GM21825 (cell line): ENCODE results near the gene FBXO17.
"Not testable (repeated sequence)": the region's sequence is repeated elsewhere in the genome, so short reads cannot be mapped to it uniquely, and the experiment has no call there.

ENCODE experiments used
- ATAC-seq: cut with Tn5 transposase; IDR thresholded peaks from one replicate; pipeline ENCODE4 v1.9.1; 2021; ENCODE audit warnings: mild to moderate bottlenecking, moderate library complexity; ENCODE audit not compliant: unreplicated experiment

The FBXO17 gene

DNA sequence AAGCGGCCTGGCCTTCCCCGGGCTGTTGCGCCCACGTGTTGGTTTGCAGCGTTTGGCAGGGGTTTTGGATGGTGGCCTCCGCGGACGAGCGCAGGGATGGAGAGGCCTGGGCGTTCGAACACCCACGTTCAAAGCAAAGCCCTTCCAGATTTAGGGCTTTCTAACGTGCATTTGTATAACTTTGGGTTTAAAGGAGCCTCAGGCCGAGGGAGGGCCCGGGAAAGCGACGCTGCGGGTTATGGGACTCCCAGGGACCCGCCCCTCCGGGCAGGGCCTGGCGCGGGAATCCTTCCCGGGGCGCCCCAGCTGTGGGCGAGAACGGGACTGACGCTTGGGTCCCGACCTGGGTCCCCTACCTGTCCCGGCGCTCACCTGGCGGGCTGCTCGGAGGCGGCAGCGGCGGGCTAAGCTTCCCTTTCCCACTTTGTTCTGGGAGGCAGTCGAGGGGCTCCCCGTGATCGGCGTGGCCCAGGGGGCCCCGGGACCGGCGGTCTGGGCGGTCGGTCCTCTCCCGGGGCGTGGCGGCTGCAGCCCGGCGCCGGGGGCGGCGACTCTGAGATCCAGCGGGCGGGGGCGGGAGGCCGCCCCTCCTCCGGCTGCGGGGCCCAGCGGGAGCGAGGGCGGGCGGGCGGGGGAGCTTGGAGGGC, at the start of gene FBXO17:
FBXO17 (minus strand) TSS at position 529 of the 647 bp plus-strand sequence. CDS start 25,423 bp downstream, outside the sequence.
- no peak for ATAC-seq

DNA sequence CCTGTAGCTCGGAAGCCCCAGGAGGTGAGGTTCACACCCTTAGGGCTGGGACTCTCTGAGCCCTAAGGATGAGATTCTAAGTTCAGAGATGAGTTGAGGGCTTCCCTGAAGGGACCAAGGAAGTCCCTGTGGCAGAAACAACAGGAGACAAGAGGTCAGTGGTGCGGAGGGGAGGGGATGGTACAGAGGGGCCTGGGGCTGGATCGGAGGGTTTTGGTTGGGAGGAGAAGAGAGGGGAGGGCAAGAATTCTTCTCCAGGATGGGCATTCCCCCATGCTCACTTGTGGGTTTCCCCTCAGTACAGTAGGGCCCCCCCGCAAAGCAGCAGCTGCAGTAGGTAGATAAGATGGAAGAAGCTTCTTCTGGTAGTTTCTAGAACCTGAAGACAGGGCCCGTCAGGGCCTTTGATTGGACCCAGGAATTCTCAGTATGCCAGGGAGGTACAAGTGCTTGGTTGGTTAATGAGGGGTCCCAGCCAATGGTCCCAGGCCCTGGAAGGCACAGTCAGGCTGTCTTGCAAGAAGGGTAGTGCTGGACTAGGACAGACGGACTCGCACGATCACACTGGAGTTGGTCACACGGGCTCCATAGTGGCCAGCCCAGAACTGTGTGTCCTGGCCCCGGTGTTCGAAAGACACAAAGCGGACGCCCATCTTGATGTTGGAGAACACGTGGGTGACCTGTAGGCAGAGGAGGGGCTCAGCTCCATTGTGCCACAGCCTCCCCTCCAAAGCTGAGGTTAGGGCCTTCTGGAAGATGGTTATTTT, 49.5 kb upstream of the FBXO17 start:
- ATAC-seq, result no peak

- ATAC-seq, result no peak
Measured at GRCh38 chr19:39021063-39021462, 45.5 kb upstream of the FBXO17 start.

- ATAC-seq, result no peak
Measured at GRCh38 chr19:39017646-39018045, 42.1 kb upstream of the FBXO17 start.

- ATAC-seq, result no peak
Measured at GRCh38 chr19:39017026-39017425, 41.5 kb upstream of the FBXO17 start.

- ATAC-seq, result no peak
Measured at GRCh38 chr19:39014037-39014436, 38.5 kb upstream of the FBXO17 start.

DNA sequence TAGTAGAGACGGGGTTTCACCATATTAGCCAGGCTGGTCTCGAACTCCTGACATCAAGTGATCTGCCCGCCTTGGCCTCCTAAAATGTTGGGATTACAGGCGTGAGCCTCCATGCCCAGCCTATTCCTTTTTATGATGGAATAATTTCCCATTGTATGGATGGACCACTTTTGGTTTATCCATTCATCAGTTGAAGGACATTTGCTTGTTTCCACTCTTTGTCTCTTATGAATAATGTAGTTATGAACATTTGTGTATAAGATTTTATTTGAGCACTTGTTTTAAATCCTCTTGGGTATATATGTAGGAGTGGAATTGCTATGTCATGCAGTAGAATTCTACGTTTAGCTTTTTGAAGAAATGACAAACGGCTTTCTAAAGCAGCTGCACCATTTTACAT, 33.5 kb upstream of the FBXO17 start:
- no peak for ATAC-seq

- no peak for ATAC-seq
Measured at GRCh38 chr19:39008137-39008536, 32.6 kb upstream of the FBXO17 start.

DNA sequence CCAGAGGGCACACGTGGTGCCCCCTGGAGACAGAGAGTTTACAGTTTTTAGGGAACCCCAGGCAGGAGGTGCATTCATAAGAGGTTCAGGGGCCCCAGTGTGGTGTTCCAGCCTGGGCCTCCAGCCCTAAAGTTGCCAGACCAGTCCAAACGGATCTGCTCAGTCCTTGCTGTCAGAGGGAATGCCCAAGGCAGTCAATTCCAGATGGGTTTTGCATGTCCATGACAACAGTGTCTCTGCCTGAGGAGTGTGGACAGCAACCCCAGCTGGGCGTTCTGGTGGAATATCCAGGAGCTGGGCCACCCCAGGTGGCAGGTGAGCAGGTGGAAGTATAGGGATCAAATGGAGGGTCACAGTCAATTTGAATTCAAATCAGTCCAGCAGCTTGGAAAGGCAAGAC, 31.6 kb upstream of the FBXO17 start:
- no peak for ATAC-seq

DNA sequence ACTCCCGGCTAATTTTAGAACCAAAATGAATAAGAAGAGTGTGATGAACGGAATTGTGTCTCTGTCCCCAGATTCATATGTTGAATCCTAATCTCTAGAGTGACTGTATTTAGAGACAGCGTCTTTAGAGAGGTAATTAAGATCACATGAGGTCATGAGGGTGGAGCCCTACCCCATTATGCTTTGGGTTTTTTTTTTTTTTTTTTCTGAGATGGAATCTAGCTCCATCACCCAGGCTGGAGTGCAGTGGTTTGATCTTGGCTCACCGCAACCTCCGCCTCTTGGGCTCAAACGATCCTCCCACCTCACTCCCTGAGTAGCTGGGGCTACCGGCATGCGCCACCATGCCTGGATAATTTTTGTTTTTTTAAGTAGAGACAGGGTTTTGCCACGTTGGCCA, 28.9 kb upstream of the FBXO17 start:
- ATAC-seq, result no peak

DNA sequence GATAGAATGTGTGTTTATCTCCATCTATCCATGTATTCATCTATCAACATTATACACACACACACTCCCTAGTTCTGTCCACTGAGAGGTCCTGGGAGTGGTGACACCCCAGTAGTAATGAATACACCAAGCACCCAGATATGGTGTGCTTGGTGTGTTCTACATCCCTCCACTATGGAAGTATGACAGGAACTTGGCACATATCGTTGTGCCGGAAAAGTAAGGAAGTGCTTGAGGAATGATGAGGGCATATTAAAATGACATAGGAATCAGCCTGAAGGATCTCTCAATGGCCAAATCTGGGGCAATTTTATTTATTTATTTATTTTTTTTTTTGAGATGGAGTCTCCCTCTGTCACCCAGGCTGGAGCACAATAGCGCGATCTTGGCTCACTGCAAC, 28.3 kb upstream of the FBXO17 start:
- ATAC-seq, result no peak

- no peak for ATAC-seq
Measured at GRCh38 chr19:39003188-39003587, 27.6 kb upstream of the FBXO17 start.

- no peak for ATAC-seq
Measured at GRCh38 chr19:39001041-39001440, 25.5 kb upstream of the FBXO17 start.

- not testable (repeated sequence) for ATAC-seq
Measured at GRCh38 chr19:38997576-38997975, 22.0 kb upstream of the FBXO17 start.

- no peak for ATAC-seq
Measured at GRCh38 chr19:38993271-38993670, 17.7 kb upstream of the FBXO17 start.

GRCh38 chr19:38990949-38991697, 15.6 kb upstream of the FBXO17 start:
- ATAC-seq, result no peak

DNA sequence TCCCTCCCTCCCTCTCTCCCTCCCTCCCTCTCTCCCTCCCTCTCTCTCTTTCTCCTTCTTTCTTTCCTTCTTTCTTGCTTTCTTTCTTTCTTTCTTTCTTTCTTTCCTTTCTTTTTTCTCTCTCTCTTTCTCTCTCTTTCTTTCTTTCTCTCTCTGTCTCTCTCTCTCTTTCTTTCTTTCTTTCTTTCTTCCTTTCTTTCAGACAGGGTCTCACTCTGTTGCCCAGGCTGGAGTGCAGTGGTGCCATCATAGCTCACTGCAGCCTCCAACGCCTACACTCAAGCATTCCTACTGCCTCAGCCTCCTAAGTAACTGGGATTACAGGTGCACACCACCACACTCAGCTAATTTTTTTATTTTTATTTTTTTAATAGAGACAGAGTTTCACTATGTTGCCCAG, 14.1 kb upstream of the FBXO17 start:
- not testable (repeated sequence) for ATAC-seq

DNA sequence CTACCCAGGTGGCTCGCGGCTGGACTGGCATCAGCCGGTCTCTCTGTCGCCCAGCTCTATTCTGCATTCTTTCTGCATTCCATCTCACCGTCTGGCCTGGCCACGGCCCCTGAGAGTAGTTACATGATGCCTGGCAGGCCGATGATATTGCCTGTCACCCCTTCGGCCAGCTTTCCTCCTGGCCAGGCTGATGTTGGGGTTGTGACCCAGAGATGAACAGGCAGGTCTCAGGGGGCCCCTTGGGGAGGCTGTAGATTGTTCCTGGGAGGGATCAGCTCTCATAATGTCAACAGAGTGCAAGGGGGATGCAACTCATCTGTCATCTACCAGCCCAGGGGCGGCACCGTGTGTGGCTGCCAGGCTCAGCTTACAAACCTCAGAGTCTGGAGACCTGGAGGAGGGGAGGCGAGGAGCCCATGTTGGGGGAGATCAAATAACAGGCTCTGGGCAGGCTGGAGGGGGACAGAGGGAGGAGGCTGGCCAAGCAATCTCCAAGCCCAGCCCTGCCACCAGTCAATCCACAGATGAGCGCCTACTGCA, 13.6 kb upstream of the FBXO17 start:
- no peak for ATAC-seq

GRCh38 chr19:38988627-38989026, 13.1 kb upstream of the FBXO17 start:
- not testable (repeated sequence) for ATAC-seq

DNA sequence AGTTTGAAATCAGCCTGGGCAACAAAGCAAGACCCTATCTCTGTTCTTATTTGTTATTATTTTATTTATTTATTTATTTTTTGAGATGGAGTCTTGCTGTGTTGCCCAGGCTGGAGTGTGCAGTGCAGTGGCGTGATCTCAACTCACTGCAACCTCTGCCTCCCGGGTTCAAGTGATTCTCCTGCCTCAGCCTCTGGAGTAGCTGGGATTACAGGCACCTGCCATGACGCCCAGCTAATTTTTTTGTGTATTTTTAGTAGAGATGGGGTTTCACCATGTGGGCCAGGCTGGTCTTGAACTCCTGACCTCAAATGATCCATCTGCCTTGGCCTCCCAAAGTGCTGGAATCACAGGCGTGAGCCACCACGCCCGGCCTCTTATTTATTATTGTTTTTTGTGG, 12.2 kb upstream of the FBXO17 start:
- not testable (repeated sequence) for ATAC-seq

DNA sequence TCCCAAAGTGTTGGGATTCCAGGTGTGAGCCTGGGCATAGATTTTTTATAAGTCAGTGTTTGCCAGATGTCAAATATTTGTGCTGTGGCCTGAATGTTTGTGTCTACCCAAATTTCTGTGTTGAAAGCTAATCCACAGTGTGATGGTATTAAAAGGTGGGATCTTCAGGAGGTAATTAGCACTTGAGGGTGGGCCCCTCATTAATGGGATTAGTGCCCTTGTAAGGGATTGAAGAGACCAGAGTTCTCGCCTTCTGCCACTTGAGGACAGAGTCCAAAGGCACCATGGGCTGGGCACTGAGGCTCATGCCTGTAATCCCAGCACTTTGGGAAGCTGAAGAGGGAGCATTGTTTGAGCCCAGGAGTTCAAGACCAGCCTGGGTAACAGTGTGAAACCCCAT, 9.7 kb upstream of the FBXO17 start:
- ATAC-seq, result no peak
